Endothelial cell of umbilical vein (primary cell): Measurements from ENCODE around the gene VWA8. TPM values are rescaled to one million over a fixed set of nuclear protein-coding genes. Genes with fewer than 3 reads are reported as not detected.

Experiments used
- BruUV-seq: library from RNA; stranded (reverse); fragments of 400-500 nt; replicated peaks from 2 replicates; lab custom pipeline; 2021; lab: Mats Ljungman, UMichigan
- CTCF ChIA-PET: fragments of 300-600, 350-600 bp; sonication (Branson Sonifier 250); formaldehyde crosslinking; loops from one replicate; lab custom pipeline; 2021; ENCODE audit warnings: antibody characterized with exemption, inconsistent platforms; lab: Charles Lee
- POLR2A ChIA-PET: fragments of 300-600, 350-600 bp; sonication (Branson Sonifier 250); formaldehyde crosslinking; loops from one replicate; lab custom pipeline; 2021; ENCODE audit warnings: antibody characterized with exemption, inconsistent platforms; lab: Charles Lee
- DNase-seq: peaks from one replicate; pipeline ENCODE4 v3.0.0-alpha.2; 2011; ENCODE audit warnings: low read depth, low spot score
- FAIRE-seq: peaks from 2 replicates; lab custom pipeline; 2011; peaks lifted over from hg19 to GRCh38; lab: Jason Lieb, UNC
- H2AFZ ChIP-seq: 2 replicates; pipeline ENCODE4 v1.6.0; 2012; ENCODE audit warnings: low read depth, low read length, control low read depth, inconsistent platforms
- H3K27ac ChIP-seq: 2 replicates; pipeline ENCODE4 v1.5.1; 2011; ENCODE audit warnings: low read depth, mild to moderate bottlenecking, control low read depth, low read length, moderate library complexity; ENCODE audit not compliant: insufficient read depth
- H3K27me3 ChIP-seq, 2 experiments: 2 replicates each; pipeline versions ENCODE4 v1.6.0 to v1.6.1; 2011; ENCODE audit warnings: low read length in 2 of 2, mixed read lengths in 1 of 2; ENCODE audit not compliant: control insufficient read depth in 2 of 2, insufficient read depth in 2 of 2
- H3K36me3 ChIP-seq, 2 experiments: 2 replicates in 1 of 2; 3 replicates in 1 of 2; pipeline ENCODE4 v1.5.1; 2011; ENCODE audit warnings: low read length in 2 of 2, mild to moderate bottlenecking in 1 of 2, moderate library complexity in 1 of 2; ENCODE audit not compliant: control insufficient read depth in 2 of 2, insufficient read depth in 2 of 2; ENCODE audit errors: extremely low read depth in 1 of 2
- H3K4me1 ChIP-seq: 3 replicates; pipeline ENCODE4 v1.5.1; 2011; ENCODE audit warnings: mild to moderate bottlenecking, low read length; ENCODE audit not compliant: control insufficient read depth, insufficient read depth; ENCODE audit errors: extremely low read depth
- H3K4me2 ChIP-seq: 2 replicates; pipeline ENCODE4 v1.6.1; 2011; ENCODE audit warnings: low read length, control low read depth, mixed read lengths; ENCODE audit not compliant: insufficient read depth
- H3K4me3 ChIP-seq, 3 experiments: fragments of 200-600 bp in 1 of 3; sonication (generic), shearing (Covaris generic) in 1 of 3; replicated peaks in 1 of 3; 2 replicates each; pipeline ENCODE4 v1.5.1; 2011 to 2016; ENCODE audit warnings: control low read depth in 3 of 3, low read length in 3 of 3, mild to moderate bottlenecking in 2 of 3, inconsistent platforms in 1 of 3, low read depth in 1 of 3, moderate library complexity in 1 of 3; ENCODE audit not compliant: insufficient read depth in 1 of 3
- H3K79me2 ChIP-seq: 2 replicates; pipeline ENCODE4 v1.6.0; 2012; ENCODE audit warnings: low read length, inconsistent platforms; ENCODE audit not compliant: control insufficient read depth, insufficient read depth
- H3K9ac ChIP-seq: replicated peaks from 2 replicates; pipeline ENCODE3; 2011; ENCODE audit warnings: low read length, control low read depth; ENCODE audit not compliant: insufficient read depth; ENCODE audit errors: extremely low read depth
- H3K9me1 ChIP-seq: replicated peaks from 3 replicates; pipeline ENCODE4 v1.6.0; 2011; ENCODE audit warnings: mild to moderate bottlenecking, low read length; ENCODE audit not compliant: control insufficient read depth, insufficient read depth; ENCODE audit errors: extremely low read depth
- H3K9me3 ChIP-seq: replicated peaks from 2 replicates; pipeline ENCODE4 v1.5.1; 2012; ENCODE audit warnings: low read length, inconsistent platforms; ENCODE audit not compliant: control insufficient read depth, insufficient read depth
- H4K20me1 ChIP-seq: replicated peaks from 2 replicates; pipeline ENCODE3; 2011; ENCODE audit warnings: mild to moderate bottlenecking, low read length; ENCODE audit not compliant: control insufficient read depth, insufficient read depth; ENCODE audit errors: extremely low read depth
- CTCF ChIP-seq, 2 donors: IDR thresholded peaks; 1 replicate in 1 of 2; 2 replicates in 1 of 2; pipeline ENCODE4 v1.5.1; 2011; ENCODE audit warnings: low read length in 2 of 2, mild to moderate bottlenecking in 2 of 2, moderate library complexity in 2 of 2, control low read depth in 1 of 2, inconsistent platforms in 1 of 2, low read depth in 1 of 2; ENCODE audit not compliant: insufficient read depth in 1 of 2; ENCODE audit errors: extremely low read depth in 1 of 2
- EZH2 ChIP-seq: IDR thresholded peaks from 2 replicates; pipeline ENCODE4 v1.6.1; 2012; ENCODE audit warnings: borderline replicate concordance, low read depth, mild to moderate bottlenecking, moderate library complexity, low read length, inconsistent platforms; ENCODE audit not compliant: severe bottlenecking
- FOS ChIP-seq: IDR thresholded peaks from 2 replicates; pipeline ENCODE4 v1.6.1; 2011; ENCODE audit warnings: mild to moderate bottlenecking, low read length, moderate library complexity, borderline replicate concordance; ENCODE audit not compliant: insufficient read depth
- GATA2 ChIP-seq: IDR thresholded peaks from 2 replicates; pipeline ENCODE4 v1.7.0; 2011; ENCODE audit warnings: low read depth, mild to moderate bottlenecking, moderate library complexity, mixed read lengths, low read length; ENCODE audit not compliant: insufficient read length, insufficient read depth
- JUN ChIP-seq: IDR thresholded peaks from 2 replicates; pipeline ENCODE4 v1.6.1; 2011; ENCODE audit warnings: borderline replicate concordance, low read depth; ENCODE audit not compliant: insufficient read length, insufficient read depth
- MAX ChIP-seq: IDR thresholded peaks from 2 replicates; pipeline ENCODE4 v1.6.1; 2011; ENCODE audit not compliant: insufficient read depth, insufficient read length
- MYC ChIP-seq: IDR thresholded peaks from one replicate; pipeline ENCODE4 v1.6.1; 2011; ENCODE audit warnings: mild to moderate bottlenecking, low read depth, low read length
- POLR2A ChIP-seq: IDR thresholded peaks from 2 replicates; pipeline ENCODE4 v1.6.1; 2012; ENCODE audit warnings: low read depth, mild to moderate bottlenecking, control low read depth, low read length
- POLR2AphosphoS5 ChIP-seq: IDR thresholded peaks from 2 replicates; pipeline ENCODE4 v1.6.1; 2012; ENCODE audit warnings: low read depth, mild to moderate bottlenecking, control low read depth, low read length, moderate library complexity; ENCODE audit not compliant: insufficient read depth
- dilution Hi-C: fragments of 300-500 bp; cut with MboI; formaldehyde crosslinking; loops from one replicate; pipeline ENCODE4 v1.15.0; 2019; ENCODE audit warnings: low sequenced_read_pairs; ENCODE audit not compliant: extremely low pct_ligation_motif_present
- intact Hi-C: fragments of 100-400 bp; cut with micrococcal nuclease; formaldehyde crosslinking; loops from one replicate; pipeline ENCODE4 v1.10.0; 2022
- polyA plus RNA-seq, 4 experiments: library from polyadenylated mRNA; depleted of rRNA in 3 of 4; stranded (reverse) in 3 of 4; unstranded in 1 of 4; fragments of >200 nt; gene quantifications; 2 replicates each; pipeline versions ENCODE4 v1.2.1 to v1.2.3, GENCODE V29; 2011 to 2012; ENCODE audit warnings: missing spikeins in 1 of 4
- total RNA-seq: library from RNA; stranded (reverse); gene quantifications from 2 replicates; pipeline ENCODE4 v1.2.3, GENCODE V29; 2021

Gene VWA8
- total and polyA plus RNA-seq, 2 donors (not counting 3 experiments of a cell fraction or from before 2014, with no cell fraction given), result 2.9 to 11.3 TPM

- H3K4me2 ChIP-seq, result no peak overlapping the region
- H3K9ac ChIP-seq, result no peak overlapping the region
- no peak overlapping the region for H2AFZ ChIP-seq
- no peaks in the 10 kb centered on the region for H3K36me3 ChIP-seq
- H4K20me1 ChIP-seq, result no peaks in the 10 kb centered on the region
- no peaks in the 10 kb centered on the region for H3K27me3 ChIP-seq
- FAIRE-seq, result no peak
- TF ChIP-seq CTCF (IDR thresholded peaks at IDR 0.05; ENCODE audit: extremely low read depth in 1 of 2, insufficient read depth in 1 of 2, low read depth in 1 of 2, low read length in 2 of 2) (no peak), JUN (no peak), POLR2A (no peak), MAX (no peak), EZH2 (no peak), FOS (no peak), GATA2 (no peak), POLR2AphosphoS5 (no peak), MYC (no peak)
- intact Hi-C loops (no loop called here), dilution Hi-C loops (no loop called here)
- H3K27ac ChIP-seq, result no peak overlapping the region
- DNase-seq, result no peak
- peaks cover 2% of the 10 kb centered on the region for H3K9me1 ChIP-seq
- no peak overlapping the region for H3K4me3 ChIP-seq
- ChIA-PET POLR2A (no interaction called here), CTCF (interaction anchor here (1.6 kb wide), 1 partner anchor 11 kb away, joined by 3 read pairs; no protein-coding TSS in a partner anchor)
- BruUV-seq, result no TSS peak
- H3K79me2 ChIP-seq, result no peaks in the 10 kb centered on the region
- no peaks in the 10 kb centered on the region for H3K9me3 ChIP-seq
- H3K4me1 ChIP-seq, result no peaks in the 10 kb centered on the region
These were observed 30.8 kb downstream of the VWA8 start for GRCh38 chr13:41930154-41930553.
